ENCODE measurements around the gene TTC38.

Gene TTC38

DNA sequence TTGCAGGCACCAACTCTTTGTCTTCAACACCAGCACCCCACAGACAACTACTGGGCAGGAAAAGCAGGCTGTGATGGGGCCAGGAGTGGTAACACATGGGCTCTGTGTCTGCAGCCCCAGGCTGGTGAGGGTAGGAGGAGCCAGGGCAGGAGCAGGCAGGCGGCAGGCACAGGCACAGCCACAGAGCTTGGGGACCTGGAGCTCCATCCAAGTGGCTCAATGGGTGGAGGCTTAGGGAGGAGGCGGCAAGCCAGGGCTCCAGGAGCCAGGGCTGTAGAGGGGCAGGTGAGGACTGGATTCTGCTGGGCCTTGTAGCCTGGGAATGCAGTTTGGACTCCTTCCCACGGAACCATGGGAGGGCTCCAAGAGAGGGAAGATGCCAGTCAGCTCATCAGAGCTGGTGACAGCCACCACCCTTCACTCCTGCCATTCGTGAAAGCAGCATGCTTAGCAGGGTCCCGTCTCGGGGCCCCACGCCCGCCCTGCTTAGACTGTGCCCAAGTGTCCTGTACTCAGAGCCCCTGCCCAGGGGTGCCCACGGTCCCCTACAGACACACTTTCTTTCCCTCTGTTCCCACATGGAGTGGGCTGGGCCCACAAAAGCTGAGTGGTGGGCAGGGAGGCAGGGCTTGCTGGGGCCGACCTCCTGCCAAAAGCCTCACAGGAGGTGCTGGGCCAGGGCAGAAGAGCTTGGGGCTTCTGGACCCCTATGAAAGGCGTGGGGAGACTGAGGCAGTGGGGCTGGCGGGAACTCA lies 12.4 kb downstream of the TTC38 start:
- DNase-seq = no peak

DNA sequence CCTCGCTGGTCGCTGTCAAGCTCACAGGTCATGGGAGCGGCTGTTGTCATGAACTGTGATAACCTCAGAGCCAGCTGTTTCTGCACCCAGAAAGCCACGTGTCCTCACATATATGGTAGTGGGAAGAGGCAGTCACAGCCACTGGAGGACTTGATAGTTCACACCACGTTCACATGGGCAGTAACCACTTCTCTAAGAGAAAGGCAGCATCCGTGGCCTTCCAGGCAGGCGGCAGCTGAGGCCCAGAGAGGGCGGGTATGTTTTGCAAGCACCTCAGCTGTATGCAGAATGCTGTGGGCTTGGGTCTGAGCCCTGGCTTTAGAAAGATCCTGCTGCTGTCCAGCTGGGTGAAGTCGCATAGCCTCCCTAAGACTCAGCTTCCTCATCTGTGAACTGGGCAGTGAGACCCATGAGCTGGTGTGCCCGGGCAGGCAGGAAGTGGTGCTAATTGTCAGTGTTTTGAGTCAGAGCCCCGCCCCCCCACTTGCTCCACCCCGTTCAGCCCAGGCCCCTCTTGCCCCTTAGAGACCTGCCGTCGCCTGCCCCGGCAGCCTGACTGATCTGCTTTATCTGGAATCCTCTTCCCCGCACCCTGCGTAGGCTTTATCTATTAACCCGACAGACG lies 13.3 kb downstream of the TTC38 start:
- DNase-seq = no peak

DNA sequence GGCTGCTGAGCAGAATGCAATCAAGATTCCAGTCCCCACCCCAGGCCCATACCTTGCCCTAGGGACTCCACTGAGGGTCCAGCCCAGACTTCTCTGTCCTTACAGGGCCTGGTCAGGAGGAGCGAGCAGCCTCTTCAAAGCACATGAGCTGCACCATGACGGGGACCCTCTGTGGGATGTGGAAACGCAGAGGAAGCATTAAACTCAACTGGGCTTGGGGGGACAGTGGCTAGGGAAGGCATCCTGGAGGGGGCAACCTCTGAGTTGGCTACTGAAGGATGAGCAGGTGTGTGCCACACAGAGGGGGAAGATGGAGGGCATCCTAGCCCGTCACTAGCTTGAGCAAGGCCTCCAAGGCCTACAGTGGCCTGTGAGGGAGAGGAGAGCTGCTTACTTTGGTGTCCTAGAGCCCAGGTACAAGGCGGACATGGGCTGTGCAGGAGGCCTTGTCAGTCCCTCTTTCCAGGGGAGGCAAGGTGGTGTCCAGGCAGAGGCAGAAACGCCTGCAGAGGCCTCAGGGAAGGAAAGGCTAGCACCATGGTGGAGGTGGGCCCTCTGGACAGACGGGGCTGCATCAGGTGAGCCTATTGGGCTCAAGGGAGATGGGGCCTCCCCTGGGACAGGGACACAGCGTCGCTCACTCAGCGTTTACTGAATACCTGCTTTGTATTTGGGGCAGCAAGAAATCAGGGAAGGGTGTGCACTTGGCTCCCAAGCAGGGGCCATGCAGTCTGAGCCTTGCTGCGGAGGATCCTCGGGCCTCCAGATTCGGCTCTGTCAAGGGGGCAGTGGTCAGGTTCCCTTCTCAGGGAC lies 14.3 kb downstream of the TTC38 start:
- no peak for DNase-seq

DNA sequence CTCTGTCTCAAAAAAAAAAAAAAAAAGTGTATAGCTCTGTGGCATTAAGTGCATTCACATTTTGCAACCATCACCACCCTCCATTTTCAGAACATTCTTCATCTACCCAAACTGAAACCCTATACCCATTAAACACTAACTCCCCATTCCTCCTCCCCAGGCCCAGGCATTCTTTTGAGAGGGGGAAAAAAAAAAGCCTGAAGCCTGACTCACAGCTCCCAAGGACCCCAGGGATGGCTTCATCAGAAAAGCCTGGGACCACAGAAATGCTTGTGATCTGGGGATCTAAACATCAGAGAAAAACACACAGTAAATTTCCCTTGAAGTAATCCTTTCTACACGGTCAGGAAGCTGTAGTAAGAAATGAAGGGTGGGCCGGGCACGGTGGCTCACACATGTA lies 18.2 kb downstream of the TTC38 start:
- no peak for DNase-seq

DNA sequence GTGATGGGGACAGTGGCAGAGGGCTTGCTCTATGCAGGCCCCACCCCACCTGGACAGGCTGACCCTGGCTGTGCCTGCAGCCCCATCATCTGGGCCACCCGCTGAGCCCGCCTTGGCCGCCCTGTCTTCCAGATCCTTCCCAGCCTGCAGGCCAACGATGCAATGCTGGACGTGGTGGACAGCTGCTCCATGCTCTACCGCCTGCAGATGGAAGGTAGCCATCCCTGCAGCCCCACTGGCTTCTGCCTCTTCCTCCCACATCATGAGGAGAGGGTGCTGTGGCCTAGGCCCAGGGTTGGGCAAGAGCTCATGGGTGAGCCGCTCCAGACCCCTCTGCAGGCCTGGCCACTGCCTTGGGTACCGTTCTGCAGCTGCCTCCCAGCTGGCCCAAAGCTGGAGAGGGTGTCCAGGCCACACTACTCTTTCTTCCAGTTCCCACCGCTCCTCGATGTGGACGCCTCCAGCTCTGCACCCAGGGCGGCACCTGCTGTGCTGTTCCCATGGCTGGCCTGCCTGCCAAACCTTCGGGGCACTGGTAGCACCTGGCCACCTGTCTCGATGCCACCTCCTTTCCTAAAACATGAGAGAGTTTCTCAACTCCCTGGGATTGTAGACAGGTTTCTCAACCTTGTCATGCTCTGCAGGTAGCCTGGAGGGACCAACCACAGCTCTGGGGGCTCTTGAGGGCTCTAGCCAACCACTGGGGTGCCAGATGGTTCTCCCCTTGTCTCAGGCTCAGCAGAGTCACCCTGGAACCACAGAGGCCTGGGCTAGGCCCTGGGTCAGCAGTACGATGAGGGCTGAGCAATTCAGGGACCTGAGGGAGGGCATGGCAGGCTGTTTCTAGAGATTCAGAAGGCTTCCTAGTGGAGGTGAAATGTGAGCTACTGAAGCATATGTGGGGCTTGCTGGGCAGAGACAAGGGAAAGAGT lies 19.4 kb downstream of the TTC38 start:
- DNase-seq = no peak

DNA sequence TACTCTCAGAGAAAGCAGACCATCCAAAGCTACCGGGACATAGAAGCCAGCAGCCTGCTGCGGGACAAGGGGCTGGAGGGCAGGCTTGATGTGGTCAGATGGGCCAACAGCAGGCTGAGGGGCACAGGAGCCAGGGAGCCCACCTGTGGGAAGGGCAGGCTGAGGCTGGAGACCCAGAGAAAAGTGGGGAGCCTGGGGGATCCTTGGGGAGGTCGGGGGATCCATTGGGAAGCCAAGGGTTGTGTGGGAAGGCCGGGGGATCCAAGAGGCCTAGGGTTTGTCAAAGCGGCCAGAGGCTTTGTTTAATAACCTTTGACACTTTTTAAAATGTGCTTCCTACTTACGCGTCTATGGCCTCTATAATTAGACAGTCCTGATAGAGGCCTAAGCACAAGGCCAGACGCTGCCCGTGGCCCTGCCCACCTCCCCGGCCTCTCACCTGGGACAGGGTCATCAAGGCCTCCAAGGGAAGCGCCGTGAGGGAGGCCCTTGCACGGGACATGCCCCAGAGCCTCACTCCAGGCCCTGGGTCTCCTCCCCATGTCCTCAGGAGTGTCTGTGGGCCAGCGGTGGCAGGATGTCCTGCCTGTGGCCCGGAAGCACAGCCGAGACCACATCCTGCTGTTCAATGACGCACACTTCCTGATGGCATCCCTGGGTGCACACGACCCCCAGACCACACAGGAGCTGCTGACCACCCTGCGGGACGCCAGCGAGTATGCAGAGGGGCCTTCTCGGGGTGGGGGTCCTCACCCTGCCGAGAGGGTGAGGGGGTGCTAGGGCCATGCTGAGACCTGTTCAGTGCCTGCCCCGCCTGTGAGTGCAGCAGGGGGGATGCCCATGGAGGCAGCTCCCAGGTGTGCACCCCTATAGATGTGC lies 20.3 kb downstream of the TTC38 start:
- no peak for DNase-seq

DNA sequence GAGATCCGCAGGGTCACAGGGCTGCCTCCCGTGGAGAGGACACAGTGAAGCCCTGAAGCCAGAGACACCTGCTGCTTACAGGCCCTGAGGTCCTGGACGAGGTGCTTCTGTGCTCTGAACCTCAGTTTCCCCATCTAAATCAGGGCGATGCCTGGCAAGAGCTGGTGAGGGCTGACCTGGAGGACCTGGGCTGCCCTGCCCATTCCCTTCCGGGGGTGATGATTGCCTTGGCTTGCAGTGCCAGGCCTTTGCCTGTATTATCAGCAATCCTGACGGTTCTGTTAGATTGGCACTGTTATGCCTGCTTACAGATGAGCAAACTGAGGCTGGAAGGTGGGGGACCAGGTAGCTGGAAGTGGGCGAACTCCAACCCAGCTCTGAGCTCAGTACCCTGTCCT lies 21.0 kb downstream of the TTC38 start:
- no peak for DNase-seq

DNA sequence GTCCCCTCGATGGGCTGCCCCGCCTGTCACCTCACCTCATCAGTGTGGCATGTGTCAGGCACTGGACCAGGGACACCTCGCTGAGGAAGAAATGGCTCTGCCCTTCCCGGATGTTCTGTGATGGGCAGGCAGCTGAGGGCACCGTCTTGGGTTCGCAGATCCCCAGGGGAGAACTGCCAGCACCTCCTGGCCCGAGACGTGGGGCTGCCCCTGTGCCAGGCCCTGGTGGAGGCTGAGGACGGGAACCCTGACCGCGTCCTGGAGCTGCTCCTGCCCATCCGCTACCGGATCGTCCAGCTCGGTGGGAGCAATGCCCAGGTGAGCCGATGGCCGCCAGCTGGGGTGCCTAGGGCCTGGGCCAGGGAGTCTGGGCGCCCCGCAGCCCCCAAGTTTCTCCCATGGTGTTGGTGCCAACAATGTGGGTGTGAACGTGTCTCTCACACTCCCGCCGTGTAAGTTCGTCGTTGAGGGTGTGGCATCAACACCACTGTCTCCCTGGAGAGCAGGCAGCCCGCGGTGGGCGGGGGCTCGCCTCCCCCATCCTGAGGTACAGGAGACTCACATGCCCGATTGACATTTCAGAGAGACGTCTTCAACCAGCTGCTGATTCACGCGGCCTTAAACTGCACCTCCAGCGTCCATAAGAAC lies 21.6 kb downstream of the TTC38 start:
- DNase-seq = no peak

DNA sequence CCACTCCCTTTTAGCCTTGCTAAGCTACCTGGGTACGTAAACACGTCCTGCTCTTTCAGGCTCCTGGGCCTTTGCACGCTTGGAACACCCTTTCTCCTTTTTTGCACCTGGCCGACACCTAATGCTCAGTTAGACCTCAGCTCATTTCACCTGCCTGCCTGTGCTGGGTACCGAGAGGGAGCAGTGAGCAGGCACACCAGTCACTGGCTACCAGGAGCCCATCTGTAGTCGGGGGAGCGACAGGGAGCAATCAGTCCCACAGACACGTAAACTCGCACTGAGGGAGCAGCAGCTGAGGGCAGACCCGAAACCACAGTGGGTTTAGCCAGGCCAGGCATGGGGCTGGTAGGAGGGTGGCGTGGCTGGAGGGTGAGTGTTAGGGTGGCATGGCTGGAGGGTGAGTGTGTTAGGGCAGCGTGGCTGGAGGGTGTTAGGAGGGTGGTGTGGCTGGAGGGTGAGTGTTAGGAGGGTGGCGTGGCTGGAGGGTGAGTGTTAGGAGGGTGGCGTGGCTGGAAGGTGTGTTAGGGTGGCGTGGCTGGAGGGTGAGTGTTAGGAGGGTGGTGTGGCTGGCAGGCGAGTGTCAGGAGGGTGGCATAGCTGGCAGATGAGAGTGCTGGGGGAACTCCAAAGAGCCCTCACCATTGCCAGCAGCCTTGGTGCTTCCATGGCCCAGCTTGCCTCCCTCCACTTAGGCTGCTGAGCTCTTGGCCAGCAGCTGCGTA lies 22.5 kb downstream of the TTC38 start:
- no peak for DNase-seq

DNA sequence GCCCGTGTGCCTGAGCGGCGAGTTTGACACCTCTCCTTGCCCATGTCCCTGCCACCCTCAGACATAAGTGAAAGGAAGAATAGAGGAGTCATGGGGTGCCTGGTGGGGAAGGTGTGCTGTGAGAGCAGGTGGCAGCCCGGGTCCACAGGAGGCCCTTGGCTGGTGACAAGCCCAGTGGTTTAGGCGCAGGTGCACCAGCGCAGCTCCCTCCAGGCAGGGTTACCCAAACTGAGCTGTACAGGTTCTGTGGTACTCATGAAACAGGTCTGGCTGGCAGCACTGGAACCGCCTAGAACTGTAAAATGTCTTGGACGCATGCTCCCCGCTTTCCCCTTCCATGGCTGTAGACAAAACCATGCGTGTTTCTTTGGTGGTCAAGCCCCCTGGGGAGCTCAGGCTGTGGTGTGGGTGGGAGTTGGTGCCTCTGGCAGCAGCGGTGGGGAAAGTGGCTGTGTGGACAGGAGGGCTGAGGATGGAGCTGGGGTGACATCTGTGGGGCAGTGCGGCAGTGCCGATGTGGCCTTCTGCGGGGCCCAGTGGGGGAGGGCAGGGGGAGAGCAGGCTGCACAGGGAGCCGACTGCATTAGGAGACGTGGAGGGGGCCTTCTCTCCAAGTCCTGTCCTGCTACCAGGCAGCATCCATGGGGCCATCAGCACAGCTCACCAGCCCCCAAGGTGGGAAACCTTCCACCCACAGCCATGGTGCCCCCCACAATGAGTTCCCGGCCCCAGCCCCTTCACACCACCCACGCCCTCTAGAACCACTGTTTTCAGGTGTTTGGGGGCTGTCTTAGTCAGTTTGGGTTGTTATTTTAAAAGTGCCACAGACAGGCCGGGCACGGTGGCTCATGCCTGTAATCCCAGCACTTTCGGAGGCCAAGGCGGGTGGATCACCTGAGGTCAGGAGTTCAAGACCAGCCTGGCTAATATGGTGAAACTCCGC lies 23.3 kb downstream of the TTC38 start:
- DNase-seq = no peak

DNA sequence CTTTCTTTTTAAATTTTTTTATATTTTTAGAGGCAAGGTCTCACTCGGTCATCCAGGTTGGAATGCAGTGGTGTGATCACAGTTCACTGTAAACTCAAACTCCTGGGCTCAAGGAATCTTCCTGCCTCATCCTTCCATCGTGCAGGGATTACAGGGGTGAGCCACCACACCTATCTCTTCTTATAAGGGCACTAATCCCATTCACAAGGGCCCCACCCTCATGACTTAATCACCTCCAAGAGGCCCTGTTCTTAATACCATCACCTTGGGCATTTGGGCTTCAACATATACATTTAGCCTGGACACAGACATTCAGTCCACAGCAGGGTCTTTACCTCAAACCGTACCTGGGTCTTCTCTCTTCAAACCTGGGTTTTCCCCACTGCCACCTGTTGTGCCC lies 24.4 kb downstream of the TTC38 start:
- no peak for DNase-seq

DNA sequence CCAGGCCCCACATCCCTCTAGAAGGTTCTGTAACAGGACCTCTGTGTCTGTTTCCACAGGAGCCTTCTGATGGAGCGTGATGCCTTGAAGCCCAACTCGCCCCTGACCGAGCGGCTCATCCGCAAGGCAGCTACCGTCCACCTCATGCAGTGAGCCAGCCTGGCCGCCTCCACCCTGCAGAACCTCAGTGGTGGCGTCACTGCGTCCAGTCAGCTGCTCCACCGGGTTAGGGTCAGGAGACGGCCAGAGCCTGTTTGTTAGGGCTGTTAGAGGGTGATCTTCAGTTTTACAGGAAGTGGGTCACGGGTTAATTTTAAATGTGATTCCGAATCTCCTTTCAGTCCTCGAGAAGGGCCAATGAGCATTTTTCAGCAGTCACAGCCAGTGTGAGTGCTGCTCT lies 24.9 kb downstream of the TTC38 start:
- DNase-seq = no peak

DNA sequence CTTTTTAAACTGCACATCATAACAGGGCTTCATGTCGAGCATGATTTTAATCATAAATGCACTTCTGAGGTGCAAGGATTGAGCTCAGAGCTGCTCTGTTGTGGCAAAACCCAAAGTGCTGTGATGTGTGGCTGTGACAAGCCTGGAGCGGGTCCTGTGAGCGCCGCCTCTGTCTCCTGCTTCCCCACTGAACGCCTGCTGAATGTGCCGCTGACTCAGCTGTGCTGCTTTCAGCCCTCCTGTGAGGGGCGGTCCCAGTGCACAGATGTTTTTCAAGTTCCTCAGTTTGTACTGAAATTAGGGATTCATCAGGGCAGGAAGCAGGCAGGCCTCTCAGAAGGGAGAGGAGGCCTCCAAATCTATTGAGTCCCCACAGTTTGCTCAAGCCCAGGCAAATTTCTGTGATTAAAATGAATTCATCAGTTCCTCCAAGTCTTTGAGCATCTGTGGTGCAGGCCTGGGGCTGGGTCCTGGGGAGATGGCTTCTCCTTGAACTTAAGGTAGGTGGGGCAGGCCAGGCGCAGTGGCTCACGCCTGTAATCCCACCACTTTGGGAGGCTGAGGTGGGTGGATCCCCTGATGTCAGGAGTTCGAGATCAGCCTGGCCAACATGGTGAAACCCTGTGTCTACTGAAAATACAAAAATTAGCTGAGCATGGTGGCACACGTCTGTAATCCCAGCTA lies 25.9 kb downstream of the TTC38 start:
- DNase-seq = no peak

DNA sequence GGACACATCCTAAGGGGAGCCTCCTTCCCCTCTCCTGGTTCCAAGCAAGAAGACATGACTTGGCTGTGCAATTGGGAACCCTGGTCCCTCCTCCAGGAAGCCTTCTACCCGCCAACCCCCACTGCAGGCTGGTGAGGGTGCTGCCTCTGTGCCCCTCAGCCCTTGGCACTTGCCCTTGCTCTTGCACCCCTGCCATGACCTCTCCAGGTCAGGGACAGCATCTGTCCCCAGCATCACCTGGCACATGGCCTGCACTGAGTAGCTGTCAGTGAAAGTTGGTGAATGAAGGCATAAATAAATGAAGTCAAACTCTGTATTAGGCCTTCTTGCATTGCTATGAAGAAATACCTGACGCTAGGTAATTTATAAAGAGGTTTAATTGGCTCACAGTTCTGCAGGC lies 27.0 kb downstream of the TTC38 start:
- no peak for DNase-seq

DNA sequence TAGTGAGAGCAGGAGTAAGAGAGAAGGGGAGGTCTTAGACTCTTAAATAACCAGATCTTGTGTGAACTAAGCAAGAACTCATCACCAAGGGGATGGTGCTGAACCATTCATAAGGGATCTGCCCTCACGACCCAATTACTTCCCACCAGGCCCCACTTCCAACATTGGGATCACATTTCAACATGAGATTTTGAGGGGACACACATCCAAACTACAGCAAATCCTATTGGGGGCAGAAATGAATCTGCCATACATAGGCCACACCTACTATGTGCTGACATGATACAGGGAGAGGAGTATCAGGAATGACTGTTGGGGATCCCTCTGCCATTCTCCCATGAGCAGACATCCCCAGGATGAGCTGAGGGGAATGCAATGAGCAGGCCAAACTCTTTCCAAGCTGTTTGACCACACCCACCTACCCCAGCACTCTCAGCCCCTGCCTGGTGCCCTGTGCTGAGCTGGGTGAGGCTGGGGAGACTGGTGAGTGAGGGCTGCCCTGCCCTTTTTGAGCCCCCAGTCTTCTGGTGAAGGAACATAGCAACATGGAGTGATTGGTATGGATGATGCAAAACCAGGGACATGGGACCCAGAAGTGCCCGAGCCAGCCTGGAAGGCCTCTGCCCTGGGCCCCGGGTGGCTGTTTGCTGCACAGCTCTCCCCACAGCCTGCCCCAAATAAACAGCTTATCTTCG lies 27.6 kb downstream of the TTC38 start:
- no peak for DNase-seq

DNA sequence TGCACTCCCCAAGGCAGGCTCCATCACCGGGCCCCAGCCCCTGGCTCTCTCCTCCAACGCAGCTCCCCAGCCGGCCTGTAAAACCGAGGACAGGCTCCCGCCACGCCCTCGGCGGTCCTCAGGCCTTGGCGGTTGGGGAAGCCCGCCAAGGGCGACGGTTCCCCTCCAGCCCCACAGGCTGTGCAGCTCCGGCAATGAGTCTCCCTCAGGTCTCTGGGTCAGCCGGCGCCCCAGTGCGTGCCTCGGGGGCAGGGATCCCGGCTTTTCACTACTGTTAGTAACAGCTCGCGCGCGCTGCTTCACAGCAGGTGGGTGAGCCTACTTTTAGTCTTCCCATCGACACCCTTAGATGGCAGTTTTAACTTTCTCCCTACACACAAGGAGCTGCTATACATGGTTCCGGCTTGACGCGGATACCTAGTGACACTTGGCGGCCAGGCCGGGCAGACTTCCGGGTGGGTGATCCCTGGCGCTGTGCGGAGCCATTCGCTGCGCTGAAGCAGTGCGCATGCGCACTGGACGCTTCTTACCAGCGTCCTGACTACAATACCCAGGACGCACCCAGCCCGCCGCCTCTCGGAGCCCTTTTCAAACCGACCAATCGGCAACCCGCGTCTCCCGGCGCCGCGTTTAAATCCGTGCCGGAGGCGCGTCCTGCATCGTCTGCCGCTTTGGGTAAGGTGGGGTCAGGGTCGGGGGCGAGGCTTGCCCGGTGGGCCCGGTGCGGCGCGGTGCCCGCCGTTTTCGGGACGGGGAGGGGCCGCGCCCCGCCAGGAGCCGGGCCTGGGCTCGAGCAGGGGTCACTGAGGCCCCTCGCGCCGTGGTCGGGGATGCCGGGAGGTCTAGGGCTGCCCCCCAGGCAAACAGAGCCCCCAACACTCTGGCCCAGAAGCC lies 28.7 kb downstream of the TTC38 start, which contains the start of gene GTSE1:
Gene GTSE1 (plus strand): TSS at position 614 of the 894 bp plus-strand sequence. CDS start 531 bp downstream, outside the sequence.
- DNase-seq = peak; percentile 94 to 96

All from activated CD4-positive, alpha-beta T cell treated with anti-CD3 and anti-CD28 coated beads, Interleukin-2, amount 50 U/mL, for 4 hours (primary cell).